CD4-positive, alpha-beta T cell treated with Interferon gamma for 1 hour (primary cell): ENCODE measurements around the gene SWT1.

Experiments used
- DNase-seq: peaks from one replicate; pipeline ENCODE4 v3.0.0-alpha.2; 2020

The SWT1 gene, protein sequence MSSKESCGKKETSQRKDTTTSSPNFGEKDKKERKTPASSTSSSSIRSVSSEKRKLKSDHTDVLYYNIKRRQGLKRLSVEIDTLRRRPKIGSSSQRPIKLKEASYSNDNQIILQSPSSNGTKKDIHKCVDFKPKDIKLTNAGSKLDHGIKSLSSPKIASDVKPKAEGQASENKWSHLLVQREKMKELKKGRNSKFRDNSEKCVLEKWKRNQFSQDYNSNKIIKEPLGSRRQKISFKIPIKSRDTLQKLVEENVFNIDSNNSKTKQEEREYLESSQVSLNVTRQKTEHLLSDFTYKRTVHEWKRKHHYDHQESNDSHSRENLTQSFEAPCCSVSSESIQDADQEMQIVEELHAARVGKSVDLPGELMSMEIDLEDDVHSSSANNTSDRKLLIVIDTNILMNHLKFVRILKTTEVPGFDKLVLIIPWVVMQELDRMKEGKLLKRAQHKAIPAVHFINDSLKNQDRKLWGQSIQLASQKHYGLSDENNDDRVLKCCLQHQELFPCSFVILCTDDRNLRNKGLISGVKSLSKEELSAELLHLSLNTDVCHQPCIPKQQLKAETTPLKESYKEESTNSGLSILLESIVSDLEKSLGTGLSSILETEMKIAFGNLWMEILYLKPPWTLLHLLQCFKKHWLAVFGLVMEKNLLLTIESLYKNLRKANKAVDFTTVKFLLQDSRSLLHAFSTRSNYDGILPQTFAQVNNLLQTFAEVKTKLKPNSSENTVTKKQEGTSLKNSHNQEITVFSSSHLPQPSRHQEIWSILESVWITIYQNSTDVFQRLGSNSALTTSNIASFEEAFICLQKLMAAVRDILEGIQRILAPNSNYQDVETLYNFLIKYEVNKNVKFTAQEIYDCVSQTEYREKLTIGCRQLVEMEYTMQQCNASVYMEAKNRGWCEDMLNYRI

DNA sequence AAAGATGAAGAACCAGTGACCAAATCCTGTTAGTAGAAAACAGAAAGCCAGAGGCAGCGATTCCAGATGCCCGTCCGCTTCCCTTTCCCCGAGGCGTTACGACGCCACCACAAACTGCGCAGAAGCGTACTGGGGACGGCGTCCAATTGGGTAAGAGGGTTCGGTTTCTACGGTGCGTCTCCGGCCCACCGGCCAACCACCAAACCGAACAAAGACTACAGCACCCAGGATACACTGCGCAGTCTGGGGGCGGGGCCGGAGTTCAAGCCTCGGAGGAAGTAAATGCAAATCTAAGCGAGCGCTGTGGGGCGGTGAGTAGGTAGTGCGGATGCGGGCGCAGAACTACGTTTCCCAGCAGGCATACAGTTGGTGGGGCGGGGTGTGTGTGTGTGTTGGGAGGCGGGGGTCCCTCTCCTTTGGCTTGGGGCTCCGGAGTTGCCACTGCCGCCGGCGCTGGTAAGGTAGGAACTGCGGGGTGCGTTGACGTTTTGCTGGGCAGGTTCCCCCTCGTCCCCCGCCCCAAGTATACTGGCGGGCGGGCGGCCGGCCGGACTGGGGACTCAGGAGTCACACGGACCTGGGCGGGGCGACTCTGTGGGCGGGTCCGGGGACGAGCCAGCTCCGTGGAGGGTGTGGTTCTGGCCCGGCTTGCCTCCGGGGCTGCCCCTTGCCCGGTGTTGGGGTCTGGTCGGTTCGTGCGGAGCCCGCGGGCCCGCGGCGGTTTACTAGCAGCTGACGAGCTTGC lies at the start of gene SWT1, which contains the start of gene TRMT1L:
Gene SWT1 (plus strand): TSS at position 314 of the 745 bp plus-strand sequence. CDS start 3,675 bp downstream, outside the sequence.
Gene TRMT1L (minus strand): TSS at position 100 of the 745 bp plus-strand sequence. CDS start 241 bp downstream, outside the sequence.
- DNase-seq = peak; percentile 98

DNA sequence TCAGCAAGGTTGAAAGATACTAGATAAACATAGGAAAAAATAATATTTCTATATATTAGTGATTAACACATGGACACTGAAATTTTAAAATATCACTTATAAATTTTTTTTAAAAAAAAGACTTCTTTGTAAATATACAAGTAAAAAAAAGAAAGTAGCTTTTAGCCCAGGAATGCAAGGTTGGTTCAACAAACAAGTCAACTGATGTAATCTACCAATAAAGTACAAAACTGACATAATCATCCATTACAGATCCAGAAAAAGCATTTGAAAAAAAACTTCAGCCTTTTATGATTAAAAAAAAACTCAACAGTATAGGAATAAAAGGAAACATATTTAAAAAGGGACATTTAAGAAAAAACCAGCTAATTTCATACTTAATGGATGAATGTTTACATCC lies 48.6 kb upstream of the SWT1 start:
- DNase-seq = no peak

DNA sequence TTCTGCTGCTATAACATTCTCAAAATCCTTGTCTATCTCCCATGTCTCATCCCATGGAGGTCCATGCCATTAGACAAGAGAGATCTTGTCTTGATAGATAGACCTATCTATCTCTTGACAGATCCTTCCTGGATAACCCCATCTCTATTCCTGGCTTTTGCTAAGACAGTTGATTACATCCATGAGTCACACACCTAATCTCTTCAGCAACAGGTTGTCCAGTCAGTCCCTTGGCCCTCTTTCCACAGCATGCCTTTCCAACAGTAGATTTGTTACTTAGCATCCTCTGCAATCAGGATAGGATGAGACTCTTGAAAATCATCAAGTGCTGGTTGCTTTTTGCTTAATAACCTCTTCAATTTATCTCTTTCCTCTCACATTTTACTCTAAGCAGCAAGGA lies 46.8 kb upstream of the SWT1 start:
- no peak for DNase-seq

DNA sequence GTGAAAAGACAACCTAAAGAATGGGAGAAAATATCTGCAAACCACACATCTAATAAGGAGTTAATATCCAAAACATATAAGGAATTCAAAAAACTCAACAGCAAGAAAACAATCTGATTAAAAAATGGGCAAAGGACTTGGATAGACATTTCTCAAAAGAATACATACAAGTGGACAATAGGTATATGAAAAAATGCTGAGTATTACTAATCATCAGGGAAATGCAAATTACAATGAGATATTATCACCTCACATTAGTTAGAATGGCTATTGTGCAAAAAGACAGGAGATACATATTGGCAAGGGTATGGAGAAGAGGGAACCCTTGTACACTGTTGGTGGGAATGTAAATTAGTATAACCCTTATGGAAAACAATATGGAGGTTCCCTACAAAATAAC lies 45.1 kb upstream of the SWT1 start:
- no peak for DNase-seq

DNA sequence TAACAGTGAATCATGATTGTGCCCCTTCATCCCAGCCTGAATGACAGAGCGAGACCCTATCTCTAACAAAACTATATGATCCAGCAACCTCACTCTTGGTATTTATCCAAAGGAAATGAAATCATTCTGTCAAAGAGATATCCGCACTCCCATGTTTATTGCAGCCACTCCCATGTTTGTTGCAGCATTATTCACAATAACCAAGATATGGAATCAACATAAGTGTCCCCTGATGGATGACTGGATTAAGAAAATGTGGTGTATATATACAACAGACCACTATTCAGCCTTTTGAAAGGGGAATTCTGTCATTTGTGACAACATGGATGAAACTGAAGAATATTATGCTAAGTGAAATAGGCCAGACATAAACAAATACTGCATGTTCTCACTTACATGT lies 44.6 kb upstream of the SWT1 start:
- no peak for DNase-seq

DNA sequence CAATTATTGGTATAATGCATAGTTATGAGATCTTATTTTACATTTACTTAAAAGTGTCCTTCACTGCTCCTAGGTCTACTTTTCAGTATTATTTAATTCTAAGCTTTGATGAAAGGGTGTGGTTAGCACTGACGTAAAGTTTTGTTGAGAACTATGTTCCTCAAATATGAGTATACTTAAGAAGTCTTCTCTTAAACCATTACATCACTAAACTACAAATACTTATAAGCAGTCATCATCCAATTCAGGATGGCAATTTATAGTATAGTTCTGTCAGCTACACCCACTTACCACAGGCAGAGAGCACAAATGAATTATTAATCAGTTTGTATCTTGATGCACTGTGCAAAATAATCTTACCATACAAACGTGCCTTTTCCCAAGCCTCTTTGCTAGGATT lies 27.3 kb upstream of the SWT1 start:
- DNase-seq = no peak

DNA sequence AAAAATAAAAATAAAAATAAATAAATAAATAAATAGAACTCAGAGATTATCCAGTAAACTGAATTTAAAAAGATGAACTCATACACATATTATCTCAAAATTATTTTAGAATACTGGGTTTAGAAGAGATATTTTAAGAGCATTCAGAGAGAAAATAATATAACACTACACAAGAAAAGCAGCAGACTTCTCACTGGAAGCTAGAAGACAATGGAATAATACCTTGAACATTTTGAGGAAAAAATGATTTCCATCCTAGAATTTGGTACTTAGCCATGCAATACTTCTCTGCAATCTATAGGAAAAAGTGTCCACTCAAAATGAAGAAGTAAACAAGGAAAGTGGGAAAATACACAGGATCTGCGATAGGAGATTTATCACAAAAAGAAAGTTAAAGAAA lies 24.4 kb upstream of the SWT1 start:
- DNase-seq = no peak

DNA sequence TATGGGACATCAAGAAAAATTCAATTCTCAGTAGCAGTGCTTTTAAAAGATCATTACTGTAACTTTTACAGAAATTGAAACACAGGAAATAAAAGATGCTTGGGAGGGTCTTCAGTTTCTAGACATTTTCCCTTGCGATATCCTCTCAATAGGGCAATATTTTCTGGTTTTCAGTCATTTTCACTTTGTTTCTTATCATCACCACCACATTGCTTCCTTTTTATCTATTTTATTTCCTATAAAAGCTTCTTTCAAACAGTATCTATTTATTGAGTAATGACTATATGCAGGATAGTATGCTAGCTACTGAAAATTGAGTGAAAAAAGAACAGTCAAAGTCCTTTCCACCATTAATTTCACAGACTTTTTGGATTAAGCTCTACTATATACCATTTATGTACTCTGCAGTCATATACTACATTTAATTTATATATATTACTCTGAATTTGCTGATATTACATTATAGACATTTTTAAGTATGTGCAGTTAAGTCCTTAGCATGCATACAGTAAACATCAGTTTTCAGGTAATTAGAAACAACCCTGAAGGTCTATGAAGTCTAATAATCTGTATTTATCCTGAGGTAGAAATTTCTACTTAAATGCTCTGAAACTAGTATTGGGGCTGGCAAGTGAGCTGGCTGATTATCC lies 18.9 kb upstream of the SWT1 start:
- no peak for DNase-seq

DNA sequence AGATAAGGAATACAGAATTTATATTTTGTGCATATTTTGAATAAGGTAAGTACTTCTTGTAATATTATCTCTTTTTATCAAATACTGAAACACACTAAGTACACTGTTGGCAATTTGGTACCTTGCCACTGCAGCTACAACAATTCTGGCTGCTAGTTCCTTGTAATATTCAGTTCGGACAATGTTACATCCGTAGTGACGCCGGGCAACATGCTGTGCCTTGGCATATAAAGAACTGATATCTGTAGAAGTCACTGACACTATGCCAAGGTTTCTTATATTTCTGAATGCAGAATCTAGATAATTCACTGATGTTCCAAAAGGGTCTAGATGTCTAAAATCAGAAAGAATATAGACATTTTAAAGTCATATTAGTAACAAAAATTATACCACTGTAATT lies 17.7 kb upstream of the SWT1 start:
- no peak for DNase-seq

DNA sequence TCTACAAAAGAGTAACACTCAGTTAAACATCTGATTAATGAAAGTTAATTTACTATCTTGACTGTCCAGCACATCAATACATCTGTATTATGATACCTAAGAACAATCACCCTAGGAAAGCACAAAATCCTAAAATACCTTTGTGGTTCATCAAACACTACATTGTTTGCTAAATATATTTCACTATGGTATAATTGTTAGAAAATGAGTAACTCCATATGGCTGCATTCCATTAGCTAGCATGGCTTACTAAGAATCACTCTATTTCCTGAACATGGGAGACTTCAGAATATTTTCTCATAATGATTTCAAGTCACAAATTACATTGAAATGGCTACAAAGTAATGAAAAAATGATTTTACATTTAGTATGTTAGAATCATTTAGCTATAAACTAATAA lies 12.7 kb upstream of the SWT1 start:
- no peak for DNase-seq

DNA sequence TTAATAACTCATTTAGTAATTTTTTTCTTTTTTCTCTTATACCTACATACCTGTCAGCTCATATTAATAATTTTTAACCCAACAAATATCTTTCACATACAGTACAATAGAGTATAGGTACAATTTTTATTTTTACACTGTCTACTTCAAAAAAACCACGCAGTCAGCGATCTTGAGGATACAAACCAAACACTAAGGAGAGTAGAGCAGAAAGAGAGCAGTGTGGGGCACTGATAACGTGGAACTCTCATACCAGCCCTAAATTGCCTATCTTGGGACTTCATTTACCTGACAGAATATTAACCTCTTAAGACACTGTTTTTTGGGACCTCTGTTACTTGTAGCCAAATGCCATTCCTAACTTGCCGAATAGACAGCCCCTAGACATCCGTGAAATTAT lies 5.8 kb upstream of the SWT1 start:
- DNase-seq = no peak

DNA sequence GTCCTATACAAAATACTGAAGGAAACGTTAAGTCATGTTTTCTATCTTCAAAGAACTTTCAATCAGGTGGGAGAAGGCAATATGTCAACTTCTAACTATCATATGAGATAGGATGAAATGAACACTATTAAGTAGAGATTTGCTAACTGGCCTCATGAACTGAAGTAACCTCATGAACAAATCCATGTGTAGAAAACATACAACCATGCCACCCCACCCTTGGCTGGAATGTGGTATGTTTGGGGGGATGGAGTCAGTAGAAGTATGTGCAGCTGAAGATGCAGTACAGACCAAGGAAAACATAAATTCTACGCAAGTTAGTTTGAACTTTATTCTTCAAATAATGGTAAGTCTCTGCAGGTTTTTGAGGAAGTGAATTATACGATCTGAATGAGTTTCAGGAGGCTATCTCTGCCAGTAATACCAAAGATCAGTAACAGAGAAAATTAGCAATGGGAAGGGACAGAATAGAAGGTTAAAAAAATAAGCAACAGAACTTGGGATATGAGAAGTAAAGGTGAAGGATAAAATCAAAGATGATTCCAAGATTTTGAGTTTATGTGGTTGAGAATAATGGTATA lies 4.7 kb upstream of the SWT1 start:
- no peak for DNase-seq

DNA sequence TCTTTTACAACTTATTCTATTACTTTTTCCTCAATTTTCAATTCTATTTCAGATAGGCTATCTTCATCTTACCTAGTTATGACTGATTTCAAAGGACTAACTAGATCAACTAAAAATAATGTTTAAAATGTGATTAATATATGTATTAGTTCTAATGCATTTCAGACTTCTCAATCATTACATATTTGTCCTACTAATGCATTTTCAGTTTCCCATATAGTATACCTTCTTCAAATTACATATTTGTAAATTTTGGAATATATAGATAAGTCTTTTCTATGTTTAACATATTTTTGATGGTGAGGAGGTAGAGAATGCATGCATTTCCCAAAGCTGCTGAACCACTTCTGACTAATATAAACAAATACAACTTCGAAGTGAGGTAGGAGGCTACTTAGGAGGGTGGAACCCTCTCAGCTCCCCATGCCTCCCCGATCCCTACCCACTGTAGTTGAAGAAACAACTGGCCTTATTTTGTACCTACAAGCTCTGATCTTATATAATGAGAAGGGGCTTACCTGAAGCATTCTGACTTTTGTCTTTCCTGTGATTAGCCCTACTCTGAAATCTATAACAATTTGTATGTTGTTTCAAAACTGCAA lies 2.0 kb upstream of the SWT1 start:
- DNase-seq = no peak

DNA sequence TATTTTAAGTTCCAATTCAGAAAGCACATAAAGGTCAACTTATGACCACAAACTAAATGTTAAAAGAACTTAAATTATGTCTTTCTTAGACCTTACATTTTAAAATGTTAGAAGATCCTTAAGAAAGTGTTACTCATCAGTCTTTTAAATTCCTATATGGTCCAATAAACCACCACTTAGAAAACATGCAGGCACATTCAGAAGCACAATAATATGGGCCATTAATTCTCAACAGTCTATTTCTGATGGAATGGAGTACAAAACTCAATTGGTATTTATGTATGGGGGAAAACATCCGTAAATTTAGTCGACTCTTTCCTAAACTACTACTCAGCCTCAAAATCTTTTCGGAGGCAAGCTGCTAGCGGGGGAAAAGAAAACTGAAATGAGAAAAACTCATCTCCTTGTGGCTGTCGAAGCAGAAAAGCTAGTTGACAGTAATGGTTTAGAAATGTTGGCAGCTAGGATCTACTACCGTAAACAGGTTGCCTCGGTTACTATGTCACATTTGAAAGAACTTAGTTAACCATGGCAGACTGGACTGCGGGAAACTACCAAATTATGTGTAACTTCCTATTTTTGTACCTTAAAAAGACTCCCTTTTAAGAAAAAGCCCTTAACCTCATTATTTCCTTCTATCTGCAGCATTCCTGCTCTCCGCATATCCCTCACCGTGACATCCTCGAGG lies 1.2 kb upstream of the SWT1 start:
- DNase-seq = peak; percentile 26

DNA sequence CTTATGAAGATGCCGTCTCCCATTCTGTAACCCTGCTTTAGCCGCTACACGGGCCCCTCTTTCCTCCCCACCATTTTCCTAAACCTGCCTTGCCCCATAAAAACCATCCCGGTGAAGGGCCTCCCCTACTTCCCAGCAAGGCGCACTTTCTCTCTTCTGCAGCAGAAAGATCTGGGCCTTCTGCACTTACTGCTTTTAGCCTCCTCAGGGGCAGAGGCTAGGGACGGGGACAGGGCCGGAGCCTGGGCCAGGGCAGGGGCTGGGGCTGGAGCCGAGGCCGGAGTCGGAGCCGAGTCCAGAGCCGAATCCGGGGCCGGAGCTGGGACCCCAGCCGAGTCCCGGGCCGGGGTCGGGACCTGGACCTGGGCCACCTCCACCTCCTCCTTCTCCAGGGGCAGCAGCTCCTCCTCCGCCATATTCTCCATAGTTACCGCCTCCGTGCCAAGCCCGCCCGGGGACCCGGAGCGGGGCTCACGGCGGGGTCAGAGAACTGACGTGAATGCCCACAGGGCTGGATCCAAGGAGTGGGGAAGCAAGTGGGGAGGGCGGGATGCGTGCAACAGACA lies 596 bp upstream of the SWT1 start:
- no peak for DNase-seq

DNA sequence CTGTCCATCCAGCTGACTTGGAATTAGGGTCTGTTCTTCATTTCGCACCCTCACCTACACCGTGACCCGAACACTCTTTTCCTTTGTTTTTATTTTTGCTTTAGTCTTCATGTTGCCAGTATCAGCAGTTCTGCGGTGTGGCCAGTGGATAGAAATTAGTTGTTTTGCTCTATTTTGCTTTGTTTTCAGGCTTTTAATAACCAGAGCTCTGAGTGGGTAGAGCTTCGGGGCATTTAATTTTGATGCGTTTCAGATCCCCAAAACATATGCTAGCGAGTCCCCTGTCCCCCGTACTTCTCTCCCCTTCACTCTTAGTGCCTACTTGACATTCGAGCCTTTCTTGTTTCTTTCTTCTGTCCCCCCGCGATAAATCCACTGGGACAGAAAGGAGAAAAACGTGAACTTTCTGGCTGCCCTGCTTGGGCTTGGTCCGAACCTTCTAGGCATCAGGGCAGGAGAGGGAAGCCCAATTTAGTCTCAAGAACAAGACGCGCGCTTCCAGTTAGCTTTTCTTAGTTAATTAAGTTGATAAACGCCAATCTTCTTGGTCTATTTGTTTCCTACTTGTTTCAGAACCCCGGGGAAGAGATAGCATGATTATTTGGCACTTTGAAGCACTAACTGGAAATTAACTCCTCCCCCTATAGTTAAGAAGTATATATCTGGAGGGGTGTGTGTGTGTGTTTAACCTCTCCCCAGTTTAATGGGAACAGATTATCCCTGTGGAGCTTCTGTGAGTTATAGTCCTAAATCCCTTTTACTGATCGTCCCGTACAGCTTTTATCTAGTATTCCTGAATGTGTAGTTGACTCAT lies 839 bp downstream of the SWT1 start:
- DNase-seq = no peak

DNA sequence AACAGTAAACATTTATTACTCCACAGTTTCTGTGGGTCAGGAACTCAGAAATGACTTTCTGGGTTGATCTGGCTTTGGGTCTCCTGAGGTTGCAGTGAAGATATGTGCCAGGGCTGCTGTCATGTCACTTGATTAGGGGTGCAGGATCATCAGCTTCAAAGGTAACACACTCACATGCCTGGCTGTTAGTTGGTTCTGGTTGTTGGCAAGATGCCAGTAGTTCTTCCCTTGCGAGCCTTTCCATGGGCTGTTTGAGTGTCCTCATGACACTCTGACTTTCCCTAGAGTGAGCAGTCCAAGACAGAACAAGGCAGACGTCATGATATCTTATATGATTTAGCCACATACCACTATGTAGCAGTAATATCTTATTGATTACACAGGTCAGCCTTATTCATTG lies 1.8 kb downstream of the SWT1 start:
- DNase-seq = no peak

DNA sequence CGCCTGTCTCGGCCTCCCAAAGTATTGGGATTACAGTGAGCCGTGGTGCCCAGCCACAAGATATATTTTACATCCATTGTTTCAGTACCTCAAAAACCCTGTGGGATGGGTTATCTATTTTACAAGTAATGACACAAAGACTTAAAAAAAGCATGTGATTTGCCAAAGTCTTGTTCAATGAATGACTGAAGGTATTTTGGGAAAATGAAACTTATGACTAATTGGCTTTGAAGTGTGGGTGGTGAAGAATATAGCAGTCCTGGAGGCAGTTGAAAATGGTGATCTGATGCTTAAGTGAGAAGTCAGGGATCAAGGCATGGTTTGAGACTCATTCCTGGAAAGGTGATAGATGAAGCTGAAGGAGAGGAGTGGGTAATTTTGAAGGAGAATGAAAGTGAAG lies 3.0 kb downstream of the SWT1 start:
- DNase-seq = no peak

DNA sequence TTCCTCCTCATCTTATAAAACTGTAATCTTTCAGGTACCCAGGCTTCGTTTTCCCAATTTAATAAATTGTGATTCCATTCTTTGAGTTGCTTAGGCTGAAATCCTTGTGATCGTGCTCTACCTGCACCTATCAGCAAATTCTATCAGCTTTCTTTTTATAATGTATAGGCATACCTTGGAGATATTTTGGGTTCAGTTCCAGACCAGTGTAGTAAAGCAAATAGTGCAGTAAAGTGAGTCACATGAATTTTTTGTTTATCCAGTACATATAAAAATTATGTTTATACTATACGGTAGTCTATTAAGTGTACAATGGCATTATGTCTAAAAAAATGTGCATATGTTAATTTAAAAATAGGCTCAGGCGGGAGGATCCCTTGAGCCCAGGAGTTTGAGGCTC lies 5.5 kb downstream of the SWT1 start:
- no peak for DNase-seq

DNA sequence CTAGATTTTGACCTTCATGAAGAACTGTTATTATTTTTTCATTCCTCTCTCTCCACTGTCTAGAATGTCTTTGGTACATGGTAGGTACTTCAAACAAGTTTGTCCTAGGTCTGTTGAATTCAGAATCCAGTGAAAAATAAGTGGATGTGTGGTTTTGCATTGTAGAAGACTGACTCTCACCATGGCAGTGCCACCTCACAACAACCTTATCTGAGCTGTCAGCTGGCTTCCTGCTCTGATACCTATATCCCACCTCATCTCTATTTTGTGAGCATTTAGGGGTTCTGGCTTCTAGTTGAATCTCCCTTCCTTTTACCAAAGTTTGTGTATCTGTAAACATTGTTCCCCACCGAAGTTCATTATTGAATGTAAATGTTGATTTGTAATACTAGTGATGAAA lies 9.1 kb downstream of the SWT1 start:
- DNase-seq = no peak
